Activated CD4-positive, alpha-beta T cell treated with anti-CD3 and anti-CD28 coated beads for 4 hours (primary cell): ENCODE results near the gene TXNDC8.
"Not testable (repeated sequence)": the region's sequence is repeated elsewhere in the genome, so short reads cannot be mapped to it uniquely, and the experiment has no call there.

ENCODE experiments used
- DNase-seq, 2 donors: peaks; one replicate each; pipeline ENCODE4 v3.0.0-alpha.2; 2020

Gene TXNDC8

GRCh38 chr9:110323818-110324217 is 13.8 kb downstream of the TXNDC8 start:
- DNase-seq = no peak

DNA sequence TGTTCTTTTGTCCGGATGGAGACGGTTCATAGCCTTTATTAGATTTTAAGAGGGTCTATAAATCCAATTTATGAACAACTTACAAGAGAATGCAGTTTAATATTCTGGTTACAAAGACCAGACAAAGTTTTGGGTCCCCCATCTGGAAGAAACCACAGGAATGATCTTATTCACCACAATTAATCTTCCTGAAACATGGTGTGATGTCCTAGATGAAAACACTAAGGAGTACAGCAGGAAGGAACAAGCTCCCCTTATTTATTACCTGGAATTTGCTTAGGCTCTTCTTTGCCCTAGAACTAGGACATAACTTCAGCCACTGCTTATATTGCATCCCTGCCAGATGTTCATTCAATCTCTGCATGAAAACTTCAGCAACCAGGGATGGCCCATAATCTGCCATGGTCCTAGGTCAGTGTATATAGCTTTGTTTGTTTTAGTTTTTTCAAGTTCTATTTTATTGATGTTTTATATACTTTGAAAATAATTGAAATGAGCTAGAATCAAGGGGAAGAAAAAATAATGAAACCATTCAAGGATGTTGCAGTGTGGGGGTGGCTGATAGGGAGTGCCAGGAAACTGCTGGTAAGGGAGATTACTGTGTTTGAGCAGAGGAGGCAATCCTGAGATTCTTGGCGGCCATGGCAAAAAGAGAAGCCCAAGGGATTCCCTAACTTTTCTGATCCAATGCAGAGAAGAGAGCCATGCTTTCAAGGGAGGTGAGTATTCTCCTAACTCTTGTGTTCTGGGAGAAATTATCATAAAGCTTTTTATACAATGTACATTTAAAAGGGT is 16.8 kb downstream of the TXNDC8 start:
- no peak for DNase-seq

DNA sequence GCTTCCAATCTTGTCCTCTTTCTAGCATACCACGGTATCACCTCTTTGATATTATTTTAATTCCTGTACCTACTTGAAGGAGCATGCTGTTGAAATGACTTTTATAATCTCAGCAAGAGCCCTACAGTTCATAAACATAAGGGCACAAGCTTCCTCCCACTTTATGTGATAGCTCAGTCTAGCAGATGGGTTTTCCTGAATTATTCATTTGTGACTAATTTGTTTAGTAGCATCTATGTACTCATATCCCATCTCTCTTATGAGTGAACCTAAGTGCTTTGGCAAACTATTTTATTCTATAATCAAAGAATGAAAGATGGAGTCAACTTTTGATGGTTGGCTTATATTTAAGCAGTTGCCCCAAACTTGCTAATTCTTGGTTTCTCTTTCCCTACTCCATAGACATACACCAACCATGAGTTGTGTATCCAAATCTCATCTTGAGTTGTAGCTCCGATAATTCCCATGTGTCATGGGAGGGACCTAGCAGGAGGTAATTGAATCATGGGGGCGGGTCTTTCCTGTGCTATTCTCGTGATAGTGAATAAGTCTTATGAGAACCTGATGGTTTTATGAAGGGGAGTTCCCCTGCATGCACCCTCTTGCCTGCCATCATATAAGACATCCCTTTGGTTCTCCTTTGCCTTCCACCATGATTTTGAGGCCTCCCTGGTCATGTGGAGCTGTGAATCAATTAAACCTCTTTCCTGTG is 17.7 kb downstream of the TXNDC8 start:
- no peak for DNase-seq

DNA sequence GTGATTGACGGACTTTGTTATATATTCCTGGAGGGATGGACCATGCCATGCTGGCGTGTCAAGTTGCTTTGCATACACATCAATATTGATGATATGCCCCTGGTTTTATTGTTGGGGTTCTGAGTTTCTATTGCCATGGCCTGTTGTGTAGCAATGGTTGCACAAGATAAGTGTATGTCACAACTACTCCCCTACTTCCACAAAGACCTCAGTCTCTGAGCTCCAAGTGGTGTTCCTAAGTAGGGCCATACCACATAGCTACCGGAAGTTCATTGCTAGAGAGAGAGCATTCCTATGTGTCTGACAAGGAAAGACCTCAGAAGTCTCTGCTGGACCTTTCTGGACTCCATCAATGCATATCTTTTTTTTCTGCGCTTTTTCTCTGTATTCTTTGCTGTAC is 19.8 kb downstream of the TXNDC8 start:
- no peak for DNase-seq

DNA sequence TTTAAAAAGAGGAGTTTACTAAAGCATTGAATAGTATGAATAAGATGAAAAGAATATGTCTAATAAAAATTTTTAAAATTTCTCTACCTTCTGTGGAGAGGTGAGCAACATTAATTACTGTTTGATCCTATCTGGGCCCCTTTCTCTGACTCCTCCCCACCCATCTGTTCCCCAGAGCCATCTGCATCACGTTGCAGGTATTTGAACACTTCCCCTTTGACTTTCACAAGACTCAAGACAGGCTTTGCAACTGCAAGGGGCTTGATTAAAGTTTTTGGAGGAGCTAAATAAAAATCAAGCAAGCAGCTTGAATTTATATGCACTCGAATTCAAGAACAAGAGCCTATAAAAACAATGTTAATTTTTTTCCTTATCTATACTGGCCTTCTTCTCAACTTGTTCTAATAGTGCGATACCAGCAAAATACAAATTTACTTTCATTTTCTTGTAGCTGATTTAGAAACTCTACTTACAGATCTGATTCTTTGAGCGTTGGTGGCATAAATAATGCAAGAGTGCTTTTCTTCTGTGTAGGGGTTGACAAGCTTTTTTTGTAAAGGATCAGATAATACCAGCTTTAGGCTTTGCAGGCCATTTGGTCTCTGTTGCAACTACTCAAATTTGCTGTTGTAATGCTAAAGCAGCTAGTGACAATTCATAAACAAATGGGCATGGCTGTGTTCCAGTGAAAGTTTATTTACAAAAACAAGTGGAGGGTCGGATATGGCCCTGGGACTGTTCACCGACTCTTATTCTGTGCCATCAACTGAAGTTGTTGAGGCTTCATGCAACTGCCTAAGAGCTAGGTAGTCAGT is 21.2 kb downstream of the TXNDC8 start:
- no peak for DNase-seq

- DNase-seq = not testable (repeated sequence)
These were observed 25.7 kb downstream of the TXNDC8 start for GRCh38 chr9:110311978-110312377.

DNA sequence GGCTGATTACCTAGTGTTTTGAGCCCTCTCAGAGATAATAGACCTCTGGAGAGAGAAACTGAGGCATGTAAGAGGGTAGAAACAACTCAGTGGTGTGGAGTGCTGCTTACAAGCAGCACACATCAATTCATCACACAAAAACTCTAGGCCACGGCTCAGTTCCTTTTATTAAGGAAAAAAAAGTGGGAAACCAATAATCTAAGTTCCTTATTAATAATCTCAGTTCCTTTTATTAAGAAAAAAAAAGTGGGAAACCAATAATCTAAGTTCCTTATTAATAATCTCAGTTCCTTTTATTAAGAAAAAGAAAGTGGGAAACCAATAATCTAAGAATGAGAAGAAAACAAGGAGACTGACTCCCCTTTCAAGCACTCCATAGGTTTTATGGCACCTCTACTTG is 28.0 kb downstream of the TXNDC8 start:
- DNase-seq = no peak

- DNase-seq = no peak
These were observed 29.0 kb downstream of the TXNDC8 start for GRCh38 chr9:110308633-110309038.

DNA sequence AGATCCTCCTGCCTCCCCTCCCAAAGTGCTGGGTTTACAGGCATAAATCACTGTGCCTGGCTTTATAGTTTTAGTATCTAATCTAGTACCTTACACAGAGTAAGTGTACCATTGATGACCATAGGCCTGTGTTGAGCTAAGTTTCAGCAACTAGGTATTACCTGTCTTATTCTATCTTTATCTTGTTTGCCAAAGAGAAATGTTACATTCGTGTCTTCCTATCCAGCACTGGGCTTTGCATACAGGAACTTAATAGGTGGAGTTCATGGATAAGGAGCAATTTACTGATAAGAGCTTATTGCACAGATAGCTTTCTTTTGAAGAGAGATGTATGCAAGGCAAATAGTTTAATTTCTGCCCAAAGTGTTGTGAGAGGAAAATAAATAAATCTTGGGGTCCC is 30.5 kb downstream of the TXNDC8 start:
- DNase-seq = no peak

DNA sequence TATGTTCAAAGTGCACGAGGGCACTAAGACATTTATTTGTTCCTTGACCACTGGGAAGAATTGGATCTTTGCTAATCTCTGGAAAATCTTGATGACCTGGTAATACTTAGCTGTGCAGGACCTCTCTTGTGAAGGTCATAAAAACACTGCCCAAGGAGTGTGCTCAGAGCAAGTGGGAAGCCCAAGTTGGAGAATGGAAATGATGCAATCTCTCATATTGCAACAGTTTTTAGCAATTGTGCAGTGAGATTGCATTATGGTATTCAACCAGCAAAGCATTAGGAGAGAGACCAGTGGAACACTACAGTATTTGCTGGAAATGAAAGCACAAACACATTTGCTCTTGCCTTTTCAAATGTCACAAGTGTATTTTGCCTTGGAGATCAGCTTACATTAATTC is 34.5 kb downstream of the TXNDC8 start:
- DNase-seq = no peak

DNA sequence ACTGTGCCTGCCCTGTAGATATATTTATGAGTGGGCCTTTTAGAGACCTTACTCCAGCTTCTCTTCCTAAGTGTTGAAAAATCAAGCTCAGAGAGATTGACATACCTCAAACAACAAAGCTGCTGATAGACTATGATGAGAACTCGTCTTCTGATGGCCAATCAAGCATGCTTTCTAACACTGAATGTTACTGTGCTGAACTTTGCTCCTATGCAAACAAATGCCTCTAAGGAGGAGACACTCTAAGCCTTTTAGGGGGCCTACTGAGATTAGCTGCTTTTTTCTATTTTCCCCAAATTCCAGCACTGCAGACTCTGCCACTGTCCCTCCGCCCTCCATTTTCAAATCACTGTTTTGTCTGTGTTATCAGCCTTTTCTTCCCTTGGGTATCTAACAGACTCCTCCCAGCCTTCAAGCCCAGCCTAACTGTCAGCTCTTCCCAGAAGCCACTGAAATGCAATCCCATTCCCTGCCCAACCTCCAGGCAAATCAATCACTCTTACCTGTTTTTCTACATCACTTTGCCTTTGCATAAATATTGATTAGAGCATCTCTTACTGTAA is 39.5 kb downstream of the TXNDC8 start:
- DNase-seq = no peak

- DNase-seq = no peak
These were observed 44.4 kb downstream of the TXNDC8 start for GRCh38 chr9:110293248-110293647.

- no peak for DNase-seq
These were observed 45.6 kb downstream of the TXNDC8 start for GRCh38 chr9:110291921-110292557.

DNA sequence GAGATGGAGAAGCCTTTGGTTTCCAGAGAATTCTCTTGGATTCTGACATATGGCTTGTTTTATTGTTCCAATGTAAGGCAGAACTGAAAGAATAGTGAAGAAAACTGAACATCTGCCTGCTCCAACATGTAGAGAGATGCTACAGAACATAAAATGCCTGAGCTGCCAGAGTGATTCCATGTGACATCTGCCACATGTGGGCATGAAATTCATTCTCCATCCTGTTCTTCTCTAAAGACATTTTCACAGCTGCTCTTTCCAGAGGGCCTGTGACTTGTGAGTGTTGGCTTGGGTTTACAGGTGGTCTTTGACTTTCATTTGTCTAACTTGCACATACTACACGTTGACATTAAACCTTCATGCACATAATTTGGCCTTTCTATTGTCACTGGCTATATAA is 47.7 kb downstream of the TXNDC8 start:
- DNase-seq = no peak

- DNase-seq = no peak
These were observed 49.2 kb downstream of the TXNDC8 start for GRCh38 chr9:110288503-110288902.

GRCh38 chr9:110287289-110287680 is 50.4 kb downstream of the TXNDC8 start:
- no peak for DNase-seq

GRCh38 chr9:110284211-110284844 is 53.3 kb downstream of the TXNDC8 start:
- no peak for DNase-seq

GRCh38 chr9:110283751-110284150 is 53.9 kb downstream of the TXNDC8 start:
- no peak for DNase-seq

DNA sequence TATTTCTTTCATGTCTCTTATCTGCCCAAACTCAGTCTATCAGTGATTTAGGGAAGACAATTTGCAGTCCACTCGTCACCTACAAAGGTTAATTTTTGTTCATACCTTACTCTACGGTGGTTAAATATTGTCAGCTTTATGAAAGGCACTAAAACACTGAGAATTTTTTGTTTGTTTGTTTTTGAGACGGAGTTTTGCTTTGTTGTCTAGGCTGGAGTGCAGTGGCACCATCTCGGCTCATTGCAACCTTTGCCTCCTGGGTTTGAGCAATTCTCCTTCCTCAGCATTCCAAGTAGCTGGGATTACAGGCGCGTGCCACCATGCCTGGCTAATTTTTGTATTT is 55.0 kb downstream of the TXNDC8 start:
- DNase-seq = no peak

DNA sequence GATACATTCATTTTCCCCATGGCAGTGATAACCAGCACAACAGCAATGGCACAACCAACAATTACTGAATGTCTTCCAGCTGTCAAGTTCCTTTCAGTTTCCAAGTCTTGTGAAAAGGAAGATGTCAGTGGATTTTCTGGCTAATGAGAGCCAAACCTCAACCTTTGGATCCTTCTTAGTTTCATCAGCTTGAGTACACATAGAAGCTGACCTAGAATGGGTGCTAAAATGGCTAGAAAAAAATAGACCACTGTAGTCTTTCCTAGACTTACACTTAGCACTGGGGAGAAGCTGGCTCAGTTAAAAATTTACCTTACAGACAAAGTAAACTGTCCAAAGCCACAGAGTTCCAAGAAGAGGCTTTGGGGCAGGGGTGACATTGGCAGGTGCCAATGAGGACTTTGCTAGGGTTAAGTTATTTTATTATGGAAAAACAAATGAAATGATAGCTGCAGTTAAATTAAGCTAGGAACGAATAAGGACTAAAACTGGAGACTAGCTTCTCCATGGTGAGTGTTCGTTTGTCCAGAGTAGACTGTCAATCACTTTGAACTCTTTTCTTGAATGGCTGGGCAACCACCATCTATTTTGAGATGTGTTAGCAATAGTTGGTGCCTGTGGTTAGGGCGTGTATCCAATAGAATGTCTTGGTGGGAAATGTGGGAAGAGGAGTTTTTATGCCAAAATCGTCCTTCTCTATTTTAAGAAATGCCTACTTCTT is 55.5 kb downstream of the TXNDC8 start:
- no peak for DNase-seq

GRCh38 chr9:110278080-110278707 is 59.5 kb downstream of the TXNDC8 start:
- no peak for DNase-seq
